SK-N-SH treated with all-trans-retinoic acid at 6 μM for 48 hours (cell line): Measurements from ENCODE around the gene BICC1.

ENCODE experiments used
- ATAC-seq: fragments of 200-7000 bp; cut with Tn5 transposase; 3 replicates; pipeline ENCODE4 v1.9.1; 2020; ENCODE audit warnings: mild to moderate bottlenecking, moderate library complexity
- ARNTL ChIP-seq: fragments of 450-650 bp; formaldehyde crosslinking; IDR thresholded peaks from 2 replicates; pipeline ENCODE4 v1.5.0; 2020; ENCODE audit warnings: low read depth, mild to moderate bottlenecking, moderate library complexity, borderline replicate concordance
- BACH2 ChIP-seq: fragments of 250-450 bp; sonication (Bioruptor Pico); IDR thresholded peaks from 2 replicates; pipeline ENCODE4 v1.9.0; 2021; ENCODE audit warnings: mild to moderate bottlenecking, borderline replicate concordance
- CSDC2 ChIP-seq: fragments of 250-450 bp; sonication (Bioruptor Pico); IDR thresholded peaks from 2 replicates; pipeline ENCODE4 v1.5.0; 2020; ENCODE audit warnings: mild to moderate bottlenecking, moderate library complexity
- ESRRG ChIP-seq: fragments of 250-450 bp; sonication (Bioruptor Pico); IDR thresholded peaks from 2 replicates; pipeline ENCODE4 v1.6.1; 2021; ENCODE audit warnings: mild to moderate bottlenecking
- GLIS3 ChIP-seq: fragments of 250-450 bp; sonication (Bioruptor Pico); IDR thresholded peaks from 2 replicates; pipeline ENCODE4 v1.5.0; 2020; ENCODE audit warnings: mild to moderate bottlenecking, moderate library complexity
- ISL1 ChIP-seq: fragments of 250-450 bp; sonication (Bioruptor Pico); IDR thresholded peaks from 2 replicates; pipeline ENCODE4 v2.1.2; 2022; ENCODE audit warnings: mild to moderate bottlenecking, moderate library complexity
- PPARA ChIP-seq: fragments of 250-450 bp; sonication (Bioruptor Pico); IDR thresholded peaks from 2 replicates; pipeline ENCODE4 v1.5.0; 2020; ENCODE audit warnings: mild to moderate bottlenecking, borderline replicate concordance
- ZFP3 ChIP-seq: fragments of 250-450 bp; sonication (Bioruptor Pico); IDR thresholded peaks from 2 replicates; pipeline ENCODE4 v1.5.0; 2020; ENCODE audit warnings: mild to moderate bottlenecking, moderate library complexity
- ZNF70 ChIP-seq: fragments of 450-650 bp; formaldehyde crosslinking; IDR thresholded peaks from 2 replicates; pipeline ENCODE4 v1.5.0; 2020; ENCODE audit warnings: mild to moderate bottlenecking, moderate library complexity
- ZNF8 ChIP-seq: fragments of 450-650 bp; formaldehyde crosslinking; IDR thresholded peaks from 2 replicates; pipeline ENCODE4 v1.5.0; 2020; ENCODE audit warnings: mild to moderate bottlenecking, moderate library complexity
- TF ChIP-seq, protein P1 (sequence below): fragments of 250-450 bp; sonication (Bioruptor Pico); IDR thresholded peaks from 2 replicates; pipeline ENCODE4 v1.5.0; 2020; ENCODE audit warnings: mild to moderate bottlenecking, moderate library complexity
- TF ChIP-seq, protein P2 (sequence below): fragments of 250-450 bp; sonication (Bioruptor Pico); IDR thresholded peaks from 2 replicates; pipeline ENCODE4 v1.5.1; 2021; ENCODE audit warnings: mild to moderate bottlenecking, moderate library complexity
- TF ChIP-seq, protein P3 (sequence below): fragments of 250-450 bp; sonication (Bioruptor Pico); IDR thresholded peaks from 2 replicates; pipeline ENCODE4 v1.5.1; 2020; ENCODE audit warnings: low read depth, mild to moderate bottlenecking, moderate library complexity
- TF ChIP-seq, protein P4 (sequence below): fragments of 250-450 bp; sonication (Bioruptor Pico); IDR thresholded peaks from 2 replicates; pipeline ENCODE4 v1.8.0; 2021; ENCODE audit warnings: low read depth, mild to moderate bottlenecking, moderate library complexity, borderline replicate concordance

BICC1 gene

DNA sequence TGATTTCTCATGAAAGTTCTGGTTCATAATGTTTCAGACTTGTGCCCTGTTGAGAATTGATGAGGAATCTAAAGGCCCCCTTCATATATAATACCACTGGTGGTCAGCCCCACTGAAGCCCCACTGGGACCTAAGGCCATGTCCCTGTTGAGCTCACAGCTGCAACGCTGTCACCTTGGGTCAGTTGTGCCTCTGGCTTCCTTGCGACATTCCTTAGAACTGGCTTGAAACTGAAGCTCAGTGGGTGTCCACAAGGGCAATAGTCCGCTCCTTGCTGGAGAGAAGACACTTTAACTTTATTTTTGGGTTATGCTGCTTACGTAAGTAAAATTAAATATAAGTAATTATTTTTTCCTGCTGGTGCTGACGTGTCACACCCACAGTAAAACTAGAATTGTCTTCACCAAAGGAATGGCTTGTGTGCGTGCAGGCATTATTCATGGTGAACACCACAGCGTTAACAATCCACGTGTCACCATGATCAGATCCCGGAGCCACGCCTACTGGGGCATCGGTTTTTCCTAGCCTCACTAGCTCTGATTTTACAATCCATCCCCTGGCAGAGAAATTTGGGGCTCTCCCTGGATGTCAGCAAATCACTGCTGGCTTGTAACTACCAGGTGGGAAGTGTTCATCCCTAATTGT lies 66.5 kb downstream of the BICC1 start (continued):
- TF ChIP-seq, protein P1, sequence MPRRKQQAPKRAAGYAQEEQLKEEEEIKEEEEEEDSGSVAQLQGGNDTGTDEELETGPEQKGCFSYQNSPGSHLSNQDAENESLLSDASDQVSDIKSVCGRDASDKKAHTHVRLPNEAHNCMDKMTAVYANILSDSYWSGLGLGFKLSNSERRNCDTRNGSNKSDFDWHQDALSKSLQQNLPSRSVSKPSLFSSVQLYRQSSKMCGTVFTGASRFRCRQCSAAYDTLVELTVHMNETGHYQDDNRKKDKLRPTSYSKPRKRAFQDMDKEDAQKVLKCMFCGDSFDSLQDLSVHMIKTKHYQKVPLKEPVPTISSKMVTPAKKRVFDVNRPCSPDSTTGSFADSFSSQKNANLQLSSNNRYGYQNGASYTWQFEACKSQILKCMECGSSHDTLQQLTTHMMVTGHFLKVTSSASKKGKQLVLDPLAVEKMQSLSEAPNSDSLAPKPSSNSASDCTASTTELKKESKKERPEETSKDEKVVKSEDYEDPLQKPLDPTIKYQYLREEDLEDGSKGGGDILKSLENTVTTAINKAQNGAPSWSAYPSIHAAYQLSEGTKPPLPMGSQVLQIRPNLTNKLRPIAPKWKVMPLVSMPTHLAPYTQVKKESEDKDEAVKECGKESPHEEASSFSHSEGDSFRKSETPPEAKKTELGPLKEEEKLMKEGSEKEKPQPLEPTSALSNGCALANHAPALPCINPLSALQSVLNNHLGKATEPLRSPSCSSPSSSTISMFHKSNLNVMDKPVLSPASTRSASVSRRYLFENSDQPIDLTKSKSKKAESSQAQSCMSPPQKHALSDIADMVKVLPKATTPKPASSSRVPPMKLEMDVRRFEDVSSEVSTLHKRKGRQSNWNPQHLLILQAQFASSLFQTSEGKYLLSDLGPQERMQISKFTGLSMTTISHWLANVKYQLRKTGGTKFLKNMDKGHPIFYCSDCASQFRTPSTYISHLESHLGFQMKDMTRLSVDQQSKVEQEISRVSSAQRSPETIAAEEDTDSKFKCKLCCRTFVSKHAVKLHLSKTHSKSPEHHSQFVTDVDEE (CRISPR knock-in tag), result no peak
- TF ChIP-seq, protein P2, sequence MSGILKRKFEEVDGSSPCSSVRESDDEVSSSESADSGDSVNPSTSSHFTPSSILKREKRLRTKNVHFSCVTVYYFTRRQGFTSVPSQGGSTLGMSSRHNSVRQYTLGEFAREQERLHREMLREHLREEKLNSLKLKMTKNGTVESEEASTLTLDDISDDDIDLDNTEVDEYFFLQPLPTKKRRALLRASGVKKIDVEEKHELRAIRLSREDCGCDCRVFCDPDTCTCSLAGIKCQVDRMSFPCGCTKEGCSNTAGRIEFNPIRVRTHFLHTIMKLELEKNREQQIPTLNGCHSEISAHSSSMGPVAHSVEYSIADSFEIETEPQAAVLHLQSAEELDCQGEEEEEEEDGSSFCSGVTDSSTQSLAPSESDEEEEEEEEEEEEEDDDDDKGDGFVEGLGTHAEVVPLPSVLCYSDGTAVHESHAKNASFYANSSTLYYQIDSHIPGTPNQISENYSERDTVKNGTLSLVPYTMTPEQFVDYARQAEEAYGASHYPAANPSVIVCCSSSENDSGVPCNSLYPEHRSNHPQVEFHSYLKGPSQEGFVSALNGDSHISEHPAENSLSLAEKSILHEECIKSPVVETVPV (CRISPR knock-in tag), result no peak
- no peak for TF ChIP-seq ARNTL (CRISPR knock-in tag)

DNA sequence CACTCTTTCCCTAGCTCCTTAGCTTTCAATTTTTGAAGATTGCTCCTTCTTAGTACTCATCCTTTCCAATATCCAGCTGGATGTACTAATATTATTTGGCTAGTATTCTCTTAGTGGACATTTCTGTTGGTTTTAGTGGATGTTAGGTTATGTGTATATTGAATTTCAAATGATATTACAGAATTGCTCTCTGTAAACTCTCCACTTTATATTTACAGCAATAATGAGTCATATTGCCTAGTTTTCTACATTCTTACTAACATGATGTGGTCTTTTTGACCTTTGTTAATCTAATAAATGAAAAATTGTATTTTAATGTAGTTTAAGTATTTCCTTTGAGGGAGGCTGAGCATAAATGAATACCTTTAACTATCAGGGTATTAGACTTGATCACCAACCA lies 69.4 kb downstream of the BICC1 start:
- no peak; the same call in 2 of the 3 replicates for ATAC-seq
- no peak for TF ChIP-seq ZNF8 (CRISPR knock-in tag)
- no peak for TF ChIP-seq CSDC2
- TF ChIP-seq ESRRG (CRISPR knock-in tag), result no peak
- TF ChIP-seq PPARA (CRISPR knock-in tag), result no peak
- TF ChIP-seq ZNF70 (CRISPR knock-in tag), result no peak
- no peak for TF ChIP-seq BACH2 (CRISPR knock-in tag)
- TF ChIP-seq ISL1 (CRISPR knock-in tag), result no peak
- TF ChIP-seq, protein P3, sequence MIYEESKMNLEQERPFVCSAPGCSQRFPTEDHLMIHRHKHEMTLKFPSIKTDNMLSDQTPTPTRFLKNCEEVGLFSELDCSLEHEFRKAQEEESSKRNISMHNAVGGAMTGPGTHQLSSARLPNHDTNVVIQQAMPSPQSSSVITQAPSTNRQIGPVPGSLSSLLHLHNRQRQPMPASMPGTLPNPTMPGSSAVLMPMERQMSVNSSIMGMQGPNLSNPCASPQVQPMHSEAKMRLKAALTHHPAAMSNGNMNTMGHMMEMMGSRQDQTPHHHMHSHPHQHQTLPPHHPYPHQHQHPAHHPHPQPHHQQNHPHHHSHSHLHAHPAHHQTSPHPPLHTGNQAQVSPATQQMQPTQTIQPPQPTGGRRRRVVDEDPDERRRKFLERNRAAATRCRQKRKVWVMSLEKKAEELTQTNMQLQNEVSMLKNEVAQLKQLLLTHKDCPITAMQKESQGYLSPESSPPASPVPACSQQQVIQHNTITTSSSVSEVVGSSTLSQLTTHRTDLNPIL (CRISPR knock-in tag), result no peak
- TF ChIP-seq, protein P1 (CRISPR knock-in tag), result no peak
- no peak for TF ChIP-seq ZFP3 (CRISPR knock-in tag)
- TF ChIP-seq, protein P2 (CRISPR knock-in tag), result no peak

DNA sequence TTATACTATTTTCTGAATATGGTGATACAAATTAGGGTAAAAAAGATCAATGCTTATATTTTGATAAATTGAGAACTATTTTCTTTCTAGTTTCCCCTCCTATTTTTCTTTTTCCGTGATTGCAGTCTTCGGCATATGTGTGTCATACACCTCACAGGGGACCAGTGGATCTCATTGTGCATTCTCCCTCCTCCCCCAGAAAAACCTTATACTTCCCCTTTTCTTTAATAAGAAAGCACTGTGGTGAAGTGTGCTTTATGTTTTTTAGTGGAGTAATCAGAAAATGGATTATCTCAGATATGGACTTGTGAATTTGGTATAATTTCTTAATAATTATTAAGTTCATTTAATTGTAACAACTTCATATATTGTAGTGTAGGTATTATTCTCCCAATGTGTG lies 72.8 kb downstream of the BICC1 start:
- TF ChIP-seq CSDC2 (no peak), GLIS3 (CRISPR knock-in tag) (no peak), ZNF8 (CRISPR knock-in tag) (no peak), BACH2 (CRISPR knock-in tag) (no peak)
- TF ChIP-seq, protein P4, sequence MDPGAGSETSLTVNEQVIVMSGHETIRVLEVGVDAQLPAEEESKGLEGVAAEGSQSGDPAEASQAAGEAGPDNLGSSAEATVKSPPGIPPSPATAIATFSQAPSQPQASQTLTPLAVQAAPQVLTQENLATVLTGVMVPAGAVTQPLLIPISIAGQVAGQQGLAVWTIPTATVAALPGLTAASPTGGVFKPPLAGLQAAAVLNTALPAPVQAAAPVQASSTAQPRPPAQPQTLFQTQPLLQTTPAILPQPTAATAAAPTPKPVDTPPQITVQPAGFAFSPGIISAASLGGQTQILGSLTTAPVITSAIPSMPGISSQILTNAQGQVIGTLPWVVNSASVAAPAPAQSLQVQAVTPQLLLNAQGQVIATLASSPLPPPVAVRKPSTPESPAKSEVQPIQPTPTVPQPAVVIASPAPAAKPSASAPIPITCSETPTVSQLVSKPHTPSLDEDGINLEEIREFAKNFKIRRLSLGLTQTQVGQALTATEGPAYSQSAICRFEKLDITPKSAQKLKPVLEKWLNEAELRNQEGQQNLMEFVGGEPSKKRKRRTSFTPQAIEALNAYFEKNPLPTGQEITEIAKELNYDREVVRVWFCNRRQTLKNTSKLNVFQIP (CRISPR knock-in tag), result no peak
- TF ChIP-seq, all 23 proteins: peak for 0
- no peak for ATAC-seq
